Measurements from ENCODE around the gene TBCK.

TBCK gene

DNA sequence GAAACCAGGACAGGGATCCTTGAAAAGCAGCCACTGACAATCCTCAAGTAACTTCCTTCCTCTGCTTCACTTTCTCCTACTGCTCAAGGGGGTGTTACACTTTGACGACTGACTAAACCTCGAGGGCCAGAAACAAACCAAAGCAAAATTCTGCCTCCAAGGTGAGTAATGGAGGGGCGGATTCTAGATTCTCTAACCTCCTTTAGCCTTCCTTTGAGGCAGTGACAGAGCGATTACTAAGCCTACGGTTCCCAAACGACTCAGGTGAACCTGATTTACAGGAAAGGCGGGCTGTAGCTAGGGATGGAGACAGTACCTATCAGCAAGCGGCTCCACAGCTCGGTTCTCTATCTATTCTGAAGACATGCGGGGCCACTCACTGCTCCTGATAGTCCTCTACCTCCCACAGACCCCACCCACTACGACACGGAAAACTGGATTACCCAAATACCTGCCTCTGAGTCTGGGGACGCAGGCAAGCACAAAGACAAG is 487 bp downstream of the TBCK start:
- H3K4me1 Mint-ChIP-seq (ENCODE audit: low read depth in 2 of 2): peaks cover 9 to 20% of the 10 kb centered on the region in 2 donors
- DNase-seq (peak; percentile 23 to 37 (median 25)), ATAC-seq (replicated peaks) (peak; percentile 32)
- no peaks in the 10 kb centered on the region for H3K9me3 Mint-ChIP-seq
- H3K27ac Mint-ChIP-seq: no peak overlapping the region
- peaks cover 8% of the 10 kb centered on the region for H3K36me3 Mint-ChIP-seq (ENCODE audit: insufficient read depth)
- no peak overlapping the region for H3K4me3 Mint-ChIP-seq
- H3K27me3 Mint-ChIP-seq: no peaks in the 10 kb centered on the region

DNA sequence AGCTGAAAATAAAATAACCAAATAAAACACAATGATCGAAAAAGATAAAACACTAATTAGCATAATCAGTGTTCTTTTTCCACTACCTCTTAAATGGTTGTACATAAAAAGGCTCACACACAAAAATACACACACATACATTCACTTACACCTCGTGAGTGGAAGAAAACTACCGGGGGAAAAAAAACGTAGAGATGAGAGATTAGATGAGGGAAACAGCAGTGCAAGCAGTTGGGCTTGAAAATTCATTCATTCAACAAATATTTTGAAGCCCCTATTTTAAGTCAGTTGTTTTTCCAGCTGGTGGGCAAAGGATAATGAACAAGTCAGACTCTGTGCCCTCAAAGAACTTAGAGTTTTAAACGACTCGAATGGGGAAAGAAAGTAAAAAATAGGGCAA is 1.0 kb downstream of the TBCK start:
- no peaks in the 10 kb centered on the region for H3K9me3 Mint-ChIP-seq
- H3K4me3 Mint-ChIP-seq: no peak overlapping the region
- H3K27ac Mint-ChIP-seq: no peak overlapping the region
- H3K27me3 Mint-ChIP-seq: no peaks in the 10 kb centered on the region
- H3K36me3 Mint-ChIP-seq (ENCODE audit: insufficient read depth): peaks cover 6% of the 10 kb centered on the region
- DNase-seq (no peak), ATAC-seq (replicated peaks) (no peak)
- peaks cover 13 to 24% of the 10 kb centered on the region in 2 donors for H3K4me1 Mint-ChIP-seq (ENCODE audit: low read depth in 2 of 2)

GRCh38 chr4:106312997-106313522 is 2.9 kb downstream of the TBCK start:
- H3K27me3 Mint-ChIP-seq: no peaks in the 10 kb centered on the region
- H3K9me3 Mint-ChIP-seq: no peaks in the 10 kb centered on the region
- no peak overlapping the region for H3K4me3 Mint-ChIP-seq

DNA sequence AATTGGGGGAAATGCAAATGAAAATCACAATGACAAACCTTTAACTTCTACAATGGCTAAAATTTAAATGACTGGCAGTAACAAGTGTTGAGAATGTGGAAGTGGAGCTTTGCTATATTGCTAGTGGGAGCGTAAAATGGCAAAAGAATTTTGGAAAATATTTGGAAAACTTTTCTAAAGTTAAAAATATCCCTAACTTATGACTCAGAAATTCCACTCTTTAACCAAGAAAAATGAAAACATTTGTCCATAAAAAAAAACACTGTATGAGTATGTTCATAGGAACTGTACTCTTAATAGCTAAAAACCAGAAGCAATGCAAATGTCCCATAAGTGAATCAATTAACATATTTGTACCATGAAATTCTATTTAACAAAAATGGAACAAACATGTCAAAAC is 3.6 kb downstream of the TBCK start:
- DNase-seq (no peak), ATAC-seq (replicated peaks) (no peak)
- no peak overlapping the region for H3K27ac Mint-ChIP-seq
- H3K4me3 Mint-ChIP-seq: no peak overlapping the region
- H3K36me3 Mint-ChIP-seq (ENCODE audit: insufficient read depth): peaks cover 6% of the 10 kb centered on the region
- no peaks in the 10 kb centered on the region for H3K9me3 Mint-ChIP-seq
- H3K4me1 Mint-ChIP-seq (ENCODE audit: low read depth in 2 of 2): peaks cover 9 to 15% of the 10 kb centered on the region in 2 donors
- H3K27me3 Mint-ChIP-seq: no peaks in the 10 kb centered on the region

More at GRCh38 chr4:106312997-106313522, 2.9 kb downstream of the TBCK start:
- peak overlapping the region; percentile 73 to 81 for H3K27ac Mint-ChIP-seq
- peaks cover 9 to 16% of the 10 kb centered on the region in 2 donors for H3K4me1 Mint-ChIP-seq (ENCODE audit: low read depth in 2 of 2)
- DNase-seq (no peak), ATAC-seq (replicated peaks) (no peak)
- H3K36me3 Mint-ChIP-seq (ENCODE audit: insufficient read depth): peaks cover 6% of the 10 kb centered on the region

DNA sequence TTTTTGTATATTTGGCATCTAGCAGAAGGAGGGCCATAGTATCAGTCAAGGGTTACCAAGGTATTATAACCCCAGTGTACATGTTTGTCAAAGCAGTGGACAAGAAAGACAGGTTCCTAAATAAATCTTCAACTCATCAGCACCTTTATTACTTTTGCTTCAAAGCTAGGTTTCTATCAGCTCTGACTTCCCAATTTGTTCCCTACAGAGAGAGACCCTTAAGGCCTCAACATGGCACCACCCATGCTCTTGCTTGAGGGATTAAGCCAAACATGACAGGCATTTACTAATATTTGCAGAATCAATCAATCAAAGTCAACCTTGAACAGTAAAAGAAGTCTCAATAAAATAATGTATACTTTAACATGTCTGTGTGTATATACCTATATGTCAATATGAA is 9.4 kb downstream of the TBCK start:
- H3K27me3 Mint-ChIP-seq: no peaks in the 10 kb centered on the region
- H3K27ac Mint-ChIP-seq: no peak overlapping the region
- H3K9me3 Mint-ChIP-seq: no peaks in the 10 kb centered on the region
- H3K4me3 Mint-ChIP-seq: no peak overlapping the region
- no peak for ATAC-seq (replicated peaks)
- no peak for DNase-seq
- peaks cover 16 to 25% of the 10 kb centered on the region in 2 donors for H3K4me1 Mint-ChIP-seq (ENCODE audit: low read depth in 2 of 2)
- H3K36me3 Mint-ChIP-seq (ENCODE audit: insufficient read depth): peaks cover 3% of the 10 kb centered on the region

DNA sequence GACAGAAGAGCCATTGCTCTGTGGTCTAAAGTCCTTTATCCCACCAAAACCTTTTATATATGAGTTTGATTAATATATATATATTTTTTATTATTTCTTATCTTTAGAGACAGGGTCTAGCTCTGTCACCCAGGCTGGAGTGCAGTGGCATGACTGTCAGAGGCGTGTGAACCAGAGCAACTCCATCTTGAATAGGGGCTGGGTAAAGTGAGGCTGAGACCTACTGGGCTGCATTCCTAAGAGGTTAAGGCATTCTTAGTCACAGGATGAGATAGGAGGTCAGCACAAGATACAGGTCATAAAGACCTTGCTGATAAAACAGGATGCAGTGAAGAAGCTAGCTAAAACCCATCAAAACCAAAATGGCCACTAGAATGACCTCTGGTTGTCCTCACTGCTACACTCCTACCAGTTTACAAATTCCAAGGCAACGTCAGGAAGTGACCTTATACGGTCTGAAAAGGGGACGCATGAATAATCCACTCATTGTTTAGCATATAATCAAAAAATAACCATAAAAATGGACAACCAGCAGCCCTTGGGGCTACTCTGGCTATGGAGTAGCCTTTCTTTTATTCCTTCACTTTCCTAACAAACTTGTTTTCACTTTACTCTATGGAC is 10.5 kb downstream of the TBCK start:
- no peak overlapping the region for H3K4me3 Mint-ChIP-seq
- H3K27me3 Mint-ChIP-seq: no peaks in the 10 kb centered on the region
- H3K4me1 Mint-ChIP-seq (ENCODE audit: low read depth in 2 of 2): peaks cover 16 to 22% of the 10 kb centered on the region in 2 donors
- ATAC-seq (replicated peaks): no peak
- DNase-seq: no peak
- no peak overlapping the region for H3K27ac Mint-ChIP-seq
- peaks cover 3% of the 10 kb centered on the region for H3K36me3 Mint-ChIP-seq (ENCODE audit: insufficient read depth)
- H3K9me3 Mint-ChIP-seq: no peaks in the 10 kb centered on the region

DNA sequence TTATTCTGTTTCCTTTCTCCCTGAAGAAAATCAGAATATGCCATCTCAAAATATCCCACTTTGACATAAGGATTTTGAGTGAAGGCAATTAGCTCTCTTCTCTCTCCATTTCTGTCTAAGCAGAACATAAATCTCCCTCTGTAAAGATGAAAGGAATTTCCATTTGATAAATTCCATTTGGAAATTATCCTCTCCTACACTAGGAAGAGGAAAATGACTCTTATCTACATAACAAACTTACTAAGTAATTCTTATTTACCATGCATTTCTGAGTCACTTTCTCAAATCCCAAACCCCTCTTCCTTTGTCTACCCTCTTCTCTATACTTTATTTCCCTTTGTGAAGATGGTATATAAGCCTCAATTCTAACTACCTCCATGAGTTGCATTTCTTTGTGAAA is 11.4 kb downstream of the TBCK start:
- no peak overlapping the region for H3K4me3 Mint-ChIP-seq
- H3K36me3 Mint-ChIP-seq (ENCODE audit: insufficient read depth): peaks cover 10% of the 10 kb centered on the region
- no peak for DNase-seq
- H3K9me3 Mint-ChIP-seq: no peaks in the 10 kb centered on the region
- no peak for ATAC-seq (replicated peaks)
- no peaks in the 10 kb centered on the region for H3K27me3 Mint-ChIP-seq
- H3K4me1 Mint-ChIP-seq (ENCODE audit: low read depth in 2 of 2): peaks cover 14 to 24% of the 10 kb centered on the region in 2 donors
- H3K27ac Mint-ChIP-seq: peak overlapping the region in 1 of 2 donors; percentile 72

DNA sequence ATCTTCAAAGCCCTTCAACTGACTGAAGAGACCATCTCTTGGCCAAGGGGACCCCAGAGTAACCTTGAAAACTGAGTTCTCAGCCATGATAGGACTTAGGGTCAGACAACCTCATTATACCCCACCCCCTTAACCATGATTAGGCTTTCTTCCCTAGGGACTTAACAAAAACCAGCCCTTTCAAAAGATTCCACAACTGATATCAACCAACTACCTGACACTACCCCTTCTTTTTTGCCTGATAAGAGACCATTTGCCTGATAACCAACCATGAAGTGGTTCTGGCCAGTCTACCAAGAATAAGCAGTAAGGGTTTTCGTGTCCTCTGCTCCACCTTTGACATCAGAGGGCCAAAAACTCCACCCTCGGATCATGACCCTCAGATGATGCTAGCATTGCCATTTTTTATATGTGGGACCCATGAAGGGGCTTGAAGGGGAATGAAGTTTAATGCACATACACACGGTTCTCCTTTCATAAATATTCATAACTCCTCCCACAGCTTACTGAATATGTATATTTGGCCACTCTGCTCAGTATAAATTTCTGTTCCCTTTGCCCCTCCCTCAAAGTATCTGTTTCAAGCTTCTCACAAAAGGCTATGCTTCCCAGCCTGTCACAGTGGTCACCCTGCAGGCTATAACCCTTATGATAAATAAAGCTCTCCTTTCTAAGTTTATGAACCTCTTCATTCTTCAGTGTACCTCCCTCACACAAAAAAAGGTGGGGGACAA is 12.3 kb downstream of the TBCK start:
- H3K27ac Mint-ChIP-seq: peak overlapping the region; percentile 44 to 69
- peaks cover 14% of the 10 kb centered on the region for H3K36me3 Mint-ChIP-seq (ENCODE audit: insufficient read depth)
- no peak for DNase-seq
- ATAC-seq (replicated peaks): no peak
- no peaks in the 10 kb centered on the region for H3K27me3 Mint-ChIP-seq
- peaks cover 14 to 24% of the 10 kb centered on the region in 2 donors for H3K4me1 Mint-ChIP-seq (ENCODE audit: low read depth in 2 of 2)
- H3K9me3 Mint-ChIP-seq: no peaks in the 10 kb centered on the region
- H3K4me3 Mint-ChIP-seq: no peak overlapping the region

DNA sequence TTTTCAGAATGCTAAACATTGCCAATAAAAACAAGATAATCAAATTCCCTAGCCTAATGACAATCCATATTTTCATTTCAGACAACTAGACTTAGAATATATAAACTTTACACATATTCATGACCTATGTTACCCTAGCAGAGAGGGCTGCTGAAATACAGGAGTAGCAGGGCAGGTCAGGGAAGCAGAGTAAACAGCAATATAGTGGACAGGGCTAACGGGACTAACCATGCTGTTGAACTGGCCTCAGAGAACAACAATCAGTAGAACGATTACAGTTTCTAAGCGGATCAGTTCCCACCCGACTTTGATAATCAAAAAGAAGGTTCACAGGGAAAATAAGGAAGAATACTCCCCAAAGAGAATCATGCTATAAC is 14.0 kb downstream of the TBCK start:
- H3K27ac Mint-ChIP-seq: no peak overlapping the region
- H3K9me3 Mint-ChIP-seq: no peaks in the 10 kb centered on the region
- no peaks in the 10 kb centered on the region for H3K27me3 Mint-ChIP-seq
- peaks cover 18% of the 10 kb centered on the region for H3K36me3 Mint-ChIP-seq (ENCODE audit: insufficient read depth)
- DNase-seq: no peak
- ATAC-seq (replicated peaks): no peak
- no peak overlapping the region for H3K4me3 Mint-ChIP-seq
- peaks cover 14 to 27% of the 10 kb centered on the region in 2 donors for H3K4me1 Mint-ChIP-seq (ENCODE audit: low read depth in 2 of 2)

- no peaks in the 10 kb centered on the region for H3K9me3 Mint-ChIP-seq
- no peaks in the 10 kb centered on the region for H3K27me3 Mint-ChIP-seq
- peaks cover 18% of the 10 kb centered on the region for H3K36me3 Mint-ChIP-seq (ENCODE audit: insufficient read depth)
- ATAC-seq (replicated peaks): no peak
- peaks cover 14 to 29% of the 10 kb centered on the region in 2 donors for H3K4me1 Mint-ChIP-seq (ENCODE audit: low read depth in 2 of 2)
- no peak overlapping the region for H3K27ac Mint-ChIP-seq
- no peak for DNase-seq
- H3K4me3 Mint-ChIP-seq: no peak overlapping the region
Observed at GRCh38 chr4:106301393-106302061, 14.5 kb downstream of the TBCK start.

GRCh38 chr4:106299977-106300376 is 16.0 kb downstream of the TBCK start:
- ATAC-seq (replicated peaks) (no peak), DNase-seq (no peak)
- Mint-ChIP-seq H3K9me3 (no peaks in the 10 kb centered on the region), H3K4me3 (no peak overlapping the region), H3K27me3 (no peaks in the 10 kb centered on the region), H3K36me3 (ENCODE audit: insufficient read depth) (peaks cover 18% of the 10 kb centered on the region), H3K4me1 (ENCODE audit: low read depth in 2 of 2) (peaks cover 14 to 33% of the 10 kb centered on the region in 2 donors), H3K27ac (peak overlapping the region in 1 of 2 donors; percentile 26)

- Mint-ChIP-seq H3K4me3 (no peak overlapping the region), H3K36me3 (ENCODE audit: insufficient read depth) (peaks cover 32% of the 10 kb centered on the region), H3K27ac (peak overlapping the region in 1 of 2 donors; percentile 25), H3K4me1 (ENCODE audit: low read depth in 2 of 2) (peaks cover 7 to 24% of the 10 kb centered on the region in 2 donors), H3K9me3 (no peaks in the 10 kb centered on the region), H3K27me3 (no peaks in the 10 kb centered on the region)
- no peak for DNase-seq
- ATAC-seq (replicated peaks): no peak
Observed at GRCh38 chr4:106297245-106298035, 18.6 kb downstream of the TBCK start.

GRCh38 chr4:106294062-106294461 is 21.9 kb downstream of the TBCK start:
- H3K27ac Mint-ChIP-seq: no peak overlapping the region
- ATAC-seq (replicated peaks): no peak
- H3K9me3 Mint-ChIP-seq: no peaks in the 10 kb centered on the region
- DNase-seq: no peak
- H3K36me3 Mint-ChIP-seq (ENCODE audit: insufficient read depth): peaks cover 27% of the 10 kb centered on the region
- H3K4me3 Mint-ChIP-seq: no peak overlapping the region
- no peaks in the 10 kb centered on the region for H3K27me3 Mint-ChIP-seq
- H3K4me1 Mint-ChIP-seq (ENCODE audit: low read depth in 2 of 2): peaks cover 0 to 13% of the 10 kb centered on the region in 2 donors

Measured in effector memory CD8-positive, alpha-beta T cell (primary cell).